HG03095 (cell line): ENCODE measurements around the gene ARID3B.

Experiments used
- ATAC-seq: cut with Tn5 transposase; IDR thresholded peaks from one replicate; pipeline ENCODE4 v1.9.1; 2021; ENCODE audit warnings: moderate library complexity; ENCODE audit not compliant: unreplicated experiment

Gene ARID3B

DNA sequence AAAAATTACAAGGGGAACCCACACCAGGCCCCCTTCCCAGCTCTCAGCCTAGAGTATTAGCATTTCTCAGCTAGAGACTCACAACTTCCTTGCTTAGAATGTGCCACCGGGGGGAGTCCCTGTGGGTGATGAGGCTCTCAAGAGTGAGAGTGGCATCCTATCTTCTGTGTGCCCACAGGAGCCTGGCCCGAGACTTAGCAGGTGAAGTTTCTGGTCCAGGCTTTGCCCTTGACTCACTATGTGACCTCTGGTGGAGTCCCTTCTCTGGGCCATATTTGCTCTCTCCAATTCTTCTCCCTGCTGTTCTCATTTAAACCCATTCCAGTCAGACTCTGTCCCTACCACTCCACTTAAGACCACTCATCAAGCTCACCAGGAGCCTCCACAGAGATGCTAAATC is 92.8 kb downstream of the ARID3B start:
- no peak for ATAC-seq

DNA sequence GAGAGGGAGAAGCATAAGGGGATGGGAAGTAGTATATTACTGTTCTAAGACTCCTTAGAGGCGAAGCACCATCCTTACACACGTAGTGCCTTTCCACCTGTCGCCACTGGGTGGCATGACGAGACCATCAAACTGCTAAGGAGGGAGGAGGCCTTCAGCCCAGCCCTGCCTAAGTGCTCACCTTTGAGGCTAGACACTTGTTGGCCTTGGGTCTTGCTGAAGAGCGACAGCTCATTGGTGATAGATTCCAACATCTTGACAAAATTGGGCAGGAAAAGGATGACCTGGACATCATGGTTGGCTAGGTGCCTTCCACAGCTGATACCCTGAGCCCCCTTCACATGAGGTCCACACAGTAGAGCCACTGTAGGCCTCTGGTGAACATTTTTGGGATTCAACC is 94.2 kb downstream of the ARID3B start:
- ATAC-seq: no peak

DNA sequence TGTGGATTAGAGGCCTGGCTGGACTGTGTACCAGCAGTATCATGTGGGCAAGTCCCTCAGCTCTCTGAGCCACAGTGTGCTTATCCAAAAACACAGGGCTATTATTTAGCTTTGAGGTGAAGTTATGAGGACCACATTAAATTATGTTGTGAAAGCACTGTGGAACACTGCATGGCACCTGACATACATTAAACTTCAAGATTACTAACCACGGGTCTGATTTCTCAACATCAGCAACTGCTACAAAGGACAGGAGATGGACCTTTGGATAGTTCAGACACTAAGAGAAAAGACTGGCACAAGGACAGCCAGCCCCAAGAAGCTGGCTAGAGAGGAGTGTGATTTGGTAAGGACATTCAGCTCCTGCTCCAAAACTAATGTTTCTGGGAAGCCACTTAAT is 96.0 kb downstream of the ARID3B start:
- ATAC-seq: no peak

DNA sequence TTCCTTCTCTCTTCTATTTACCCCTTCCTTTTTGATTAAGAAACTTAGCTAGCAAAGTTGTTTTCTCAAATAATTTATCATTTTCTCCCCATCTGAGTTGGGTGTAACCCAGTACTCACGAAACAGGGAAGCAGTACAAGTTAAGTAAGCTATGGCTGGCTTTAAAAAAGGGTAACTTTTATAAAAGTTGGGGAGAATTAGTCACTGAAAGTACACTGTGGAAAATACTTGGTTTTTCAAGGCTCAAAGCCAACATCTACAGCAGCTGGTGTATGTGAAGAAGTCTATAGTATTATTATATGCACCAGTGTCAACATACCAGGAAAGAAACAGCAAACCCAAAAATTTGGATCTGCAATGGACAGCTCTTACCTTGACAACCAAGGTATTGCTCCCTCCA is 100.1 kb downstream of the ARID3B start:
- ATAC-seq: no peak

DNA sequence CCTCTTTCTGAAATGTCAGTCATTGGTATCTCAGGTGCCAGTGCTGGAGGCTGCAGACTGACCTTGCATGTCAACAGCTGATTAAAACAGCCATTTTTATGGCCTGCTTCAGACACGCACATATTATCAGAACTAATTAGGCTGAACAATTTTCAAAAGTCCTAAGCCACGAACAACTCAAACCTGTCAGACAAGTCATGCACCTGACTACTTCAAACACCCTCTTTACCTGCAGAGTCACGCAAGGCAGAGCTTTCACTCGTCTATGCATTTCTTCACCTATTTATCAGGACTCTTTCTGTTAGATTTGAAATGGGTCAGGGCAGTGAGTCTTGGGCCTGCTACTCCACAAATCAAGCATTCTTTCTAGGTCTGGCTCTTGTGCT is 101.3 kb downstream of the ARID3B start:
- no peak for ATAC-seq

DNA sequence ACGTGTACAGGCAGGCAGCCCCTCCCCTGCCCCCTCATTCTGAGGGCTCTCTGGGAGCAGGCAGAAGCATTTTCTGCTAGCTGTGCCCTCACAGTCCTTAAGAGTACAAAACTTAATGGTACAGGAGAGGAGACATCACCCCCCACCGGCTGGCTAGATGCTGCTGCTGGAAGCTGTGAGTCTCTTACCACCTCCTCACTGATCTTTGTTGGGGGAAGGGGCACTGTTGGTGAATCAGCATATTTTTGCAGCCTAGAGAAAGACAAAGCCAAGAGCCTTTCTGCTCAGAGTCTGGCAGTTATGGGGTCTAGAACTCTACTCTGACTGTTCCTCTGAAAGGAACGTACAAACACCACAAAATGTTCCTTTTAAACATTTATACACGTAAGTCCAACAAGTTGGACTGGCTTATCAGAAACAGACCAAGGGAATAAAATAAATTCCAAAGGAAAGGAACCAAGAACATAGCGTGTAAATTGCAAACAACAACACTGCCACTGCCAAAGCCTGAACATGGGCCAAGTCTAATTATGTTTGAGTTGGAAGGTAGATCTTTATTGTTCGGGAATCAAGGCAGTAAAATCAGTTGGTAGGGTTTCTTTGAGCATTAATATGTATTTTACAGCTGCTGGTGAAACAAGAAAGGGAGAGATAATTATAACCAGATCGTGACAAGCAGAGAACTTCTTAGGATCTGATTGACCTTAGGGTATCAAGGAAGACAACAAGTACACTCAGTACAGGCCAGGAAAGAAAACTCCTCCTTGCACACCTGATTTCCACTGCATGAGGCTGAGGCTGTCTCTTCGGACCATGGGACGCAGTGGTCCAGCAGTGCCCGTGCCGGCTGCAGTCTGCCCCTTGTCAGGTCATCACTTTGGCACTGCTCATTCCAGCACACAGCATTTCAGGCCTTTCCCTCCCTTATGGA is 102.0 kb downstream of the ARID3B start:
- ATAC-seq: no peak

DNA sequence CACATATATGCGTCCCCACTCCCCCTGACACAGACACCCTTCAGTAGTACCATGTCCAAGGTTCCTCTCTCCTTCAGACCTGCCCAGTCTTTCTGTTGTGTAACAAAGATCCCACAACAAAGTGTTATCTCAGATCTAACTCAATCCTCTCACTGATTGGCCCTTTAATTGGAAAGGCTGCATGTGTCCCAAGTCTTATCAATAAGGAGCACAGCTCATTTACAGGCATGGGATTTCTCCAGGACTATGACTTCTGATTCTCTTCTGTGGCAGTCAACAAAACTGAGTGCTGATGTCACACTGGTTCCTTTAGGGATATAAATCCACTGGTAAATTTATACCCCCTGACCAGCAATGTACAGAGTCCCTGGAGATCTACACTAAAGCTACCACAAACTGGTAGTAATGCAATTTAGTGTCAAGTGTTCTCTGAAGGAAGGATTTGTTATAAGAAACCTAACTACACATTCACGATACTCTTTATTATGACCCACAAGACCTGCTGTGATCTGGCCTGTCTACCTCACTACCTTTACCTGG is 102.7 kb downstream of the ARID3B start:
- ATAC-seq: no peak

DNA sequence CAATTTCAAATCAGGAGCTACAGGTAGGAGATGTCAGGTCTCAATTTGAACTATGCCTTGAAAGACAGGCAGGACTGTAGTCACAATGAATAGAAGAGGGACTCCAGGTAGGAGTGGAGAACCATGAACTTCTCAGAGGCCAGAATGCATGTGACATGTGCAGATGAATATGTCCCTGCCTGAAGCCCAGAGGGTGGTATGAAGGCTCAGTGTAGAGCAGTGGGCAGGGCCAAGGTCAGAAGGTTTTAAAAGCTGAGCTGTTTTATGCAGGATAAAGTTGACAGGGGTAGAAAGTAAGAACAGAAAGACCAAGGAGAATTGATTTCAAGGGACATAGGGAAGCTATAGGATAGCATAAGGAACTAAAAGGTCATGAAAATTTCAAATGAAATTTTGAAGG is 105.5 kb downstream of the ARID3B start:
- ATAC-seq: no peak
